Suprapubic skin (tissue), 4 donors: Measurements from ENCODE around the gene TBC1D5. TPM values are rescaled to one million over a fixed set of nuclear protein-coding genes. Genes with fewer than 3 reads are reported as not detected.
A peak's percentile ranks its signal among the peaks of the same experiment; 100 is the strongest.

Experiments
- DNase-seq, 2 donors: peaks; one replicate each; pipeline ENCODE4 v3.0.0-alpha.2; 2019; ENCODE audit warnings: low spot score in 2 of 2
- H3K27ac ChIP-seq: fragments of 200-600 bp; sonication (generic); one replicate; pipeline ENCODE4 v1.5.1; 2019
- H3K27me3 ChIP-seq: fragments of 200-600 bp; sonication (generic); one replicate; pipeline ENCODE4 v1.5.1; 2019
- H3K36me3 ChIP-seq: fragments of 200-600 bp; sonication (generic); one replicate; pipeline ENCODE4 v1.5.1; 2019
- H3K4me1 ChIP-seq: fragments of 200-600 bp; sonication (generic); one replicate; pipeline ENCODE4 v1.5.1; 2019
- H3K4me3 ChIP-seq: fragments of 200-600 bp; sonication (generic); one replicate; pipeline ENCODE4 v1.5.1; 2019; ENCODE audit warnings: mild to moderate bottlenecking
- H3K9me3 ChIP-seq: fragments of 200-600 bp; sonication (generic); one replicate; pipeline ENCODE4 v1.5.1; 2019
- CTCF ChIP-seq, 2 donors: fragments of 200-600 bp in 1 of 2; fragments of 450-650 bp in 1 of 2; sonication (generic) in 1 of 2; IDR thresholded peaks; one replicate each; pipeline ENCODE4 v1.5.1; 2016 to 2019; ENCODE audit warnings: antibody characterized with exemption in 2 of 2, mild to moderate bottlenecking in 1 of 2, moderate library complexity in 1 of 2
- EP300 ChIP-seq: sonication (generic); formaldehyde crosslinking; IDR thresholded peaks from one replicate; pipeline ENCODE4 v1.6.1; 2017; ENCODE audit warnings: antibody characterized with exemption
- POLR2A ChIP-seq, 2 donors: fragments of 450-650 bp; IDR thresholded peaks; one replicate each; pipeline ENCODE4 v1.6.1; 2017; ENCODE audit warnings: antibody characterized with exemption in 2 of 2, mild to moderate bottlenecking in 2 of 2, moderate library complexity in 2 of 2
- POLR2AphosphoS5 ChIP-seq, 3 donors: sonication (generic); formaldehyde crosslinking; IDR thresholded peaks; one replicate each; pipeline ENCODE4 v1.6.1; 2017; ENCODE audit warnings: antibody characterized with exemption in 3 of 3
- WGBS: methylation state at CpG from one replicate; pipeline ENCODE4 v1.1.5; 2018; 5-methylcytosine and 5-hydroxymethylcytosine counted together
- total RNA-seq, 4 donors: library from RNA; depleted of rRNA; stranded (reverse); fragments of >200 nt; gene quantifications; one replicate each; pipeline ENCODE4 v1.1.0, GENCODE V29; 2016

TBC1D5 gene
- total RNA-seq, 4 donors from 2014 or later = 66.4 to 98.5 (median 79.9) TPM

- Histone ChIP-seq H3K36me3 (no peaks in the 10 kb centered on the region), H3K27me3 (no peaks in the 10 kb centered on the region), H3K4me3 (no peak overlapping the region), H3K4me1 (peaks cover 6% of the 10 kb centered on the region), H3K27ac (no peak overlapping the region), H3K9me3 (no peaks in the 10 kb centered on the region)
- no peak for TF ChIP-seq EP300
- TF ChIP-seq POLR2A (IDR thresholded peaks at IDR 0.05) = no peak
- no peak for TF ChIP-seq POLR2AphosphoS5 (IDR thresholded peaks at IDR 0.05)
- no peak for TF ChIP-seq CTCF (IDR thresholded peaks at IDR 0.05)
- DNase-seq = no peak
These were observed 310.2 kb downstream of the TBC1D5 start for GRCh38 chr3:17432236-17432635.

DNA sequence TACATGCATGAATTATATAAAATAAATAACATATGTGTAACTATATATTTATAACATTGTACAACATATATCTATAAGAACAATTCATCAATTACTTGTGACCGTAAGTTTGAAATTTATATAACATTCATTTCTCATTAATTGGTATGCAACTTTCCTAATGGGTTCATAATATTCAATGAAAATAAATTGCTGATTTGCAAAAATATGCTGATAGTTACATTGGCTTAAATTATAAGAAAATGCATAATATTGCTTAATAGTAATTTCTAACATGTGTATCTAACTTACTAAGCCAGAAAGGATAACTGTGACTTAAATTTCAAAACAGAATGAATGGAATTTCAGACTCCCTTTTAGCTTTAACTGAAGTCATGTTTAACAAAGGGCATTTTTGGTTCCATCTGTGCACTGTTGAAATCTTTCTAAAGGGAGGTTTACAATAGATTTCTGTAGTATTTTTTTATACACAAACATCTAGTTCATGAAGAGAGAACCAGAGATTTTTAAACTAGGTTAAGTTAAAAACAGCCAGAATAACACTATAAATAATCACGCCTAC is 310.9 kb downstream of the TBC1D5 start:
- DNase-seq = no peak
- no peaks in the 10 kb centered on the region for H3K9me3 ChIP-seq
- WGBS = 92% methylated on average over 2 of the region's 2 CpGs

GRCh38 chr3:17431004-17431403 is 311.4 kb downstream of the TBC1D5 start:
- Histone ChIP-seq H3K9me3 (no peaks in the 10 kb centered on the region), H3K27ac (no peak overlapping the region), H3K4me3 (no peak overlapping the region), H3K27me3 (no peaks in the 10 kb centered on the region), H3K36me3 (no peaks in the 10 kb centered on the region), H3K4me1 (peaks cover 6% of the 10 kb centered on the region)
- TF ChIP-seq CTCF (IDR thresholded peaks at IDR 0.05) (peak in 1 of 2 donors; percentile 25), POLR2AphosphoS5 (IDR thresholded peaks at IDR 0.05) (no peak), POLR2A (IDR thresholded peaks at IDR 0.05) (no peak), EP300 (no peak)
- WGBS = 17% methylated on average over 2 of the region's 2 CpGs
- no peak for DNase-seq

More for the DNA sequence above, 310.9 kb downstream of the TBC1D5 start:
- no peak overlapping the region for H3K27ac ChIP-seq
- no peak overlapping the region for H3K4me3 ChIP-seq
- H3K4me1 ChIP-seq = peaks cover 6% of the 10 kb centered on the region
- no peaks in the 10 kb centered on the region for H3K27me3 ChIP-seq
- TF ChIP-seq POLR2A (IDR thresholded peaks at IDR 0.05) (no peak), EP300 (no peak), POLR2AphosphoS5 (IDR thresholded peaks at IDR 0.05) (no peak), CTCF (IDR thresholded peaks at IDR 0.05) (no peak)
- H3K36me3 ChIP-seq = no peaks in the 10 kb centered on the region

DNA sequence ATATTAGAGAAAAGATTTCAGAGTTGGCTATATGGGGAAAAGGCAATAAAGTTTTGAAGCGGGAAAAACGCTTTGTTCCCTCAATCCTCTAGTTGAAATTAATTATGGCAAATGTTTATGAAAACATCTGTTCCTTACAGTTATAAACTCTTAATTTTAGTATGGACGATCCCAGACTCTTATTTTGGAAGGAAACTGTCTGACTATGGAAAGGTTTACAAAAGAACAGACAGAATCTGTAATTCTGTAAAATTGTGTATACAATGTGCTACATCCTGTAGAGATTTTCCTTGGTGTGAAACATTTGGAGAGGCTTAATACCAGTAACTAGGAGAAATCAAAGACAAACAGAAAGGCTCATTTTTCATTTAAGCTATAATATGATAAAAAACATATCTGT is 311.8 kb downstream of the TBC1D5 start:
- TF ChIP-seq EP300 (no peak), POLR2AphosphoS5 (IDR thresholded peaks at IDR 0.05) (no peak), CTCF (IDR thresholded peaks at IDR 0.05) (no peak), POLR2A (IDR thresholded peaks at IDR 0.05) (no peak)
- 84% methylated on average over 3 of the region's 3 CpGs for WGBS
- H3K4me1 ChIP-seq = peaks cover 6% of the 10 kb centered on the region
- no peaks in the 10 kb centered on the region for H3K27me3 ChIP-seq
- no peak overlapping the region for H3K27ac ChIP-seq
- no peak for DNase-seq
- H3K9me3 ChIP-seq = no peaks in the 10 kb centered on the region
- H3K36me3 ChIP-seq = no peaks in the 10 kb centered on the region
- no peak overlapping the region for H3K4me3 ChIP-seq

DNA sequence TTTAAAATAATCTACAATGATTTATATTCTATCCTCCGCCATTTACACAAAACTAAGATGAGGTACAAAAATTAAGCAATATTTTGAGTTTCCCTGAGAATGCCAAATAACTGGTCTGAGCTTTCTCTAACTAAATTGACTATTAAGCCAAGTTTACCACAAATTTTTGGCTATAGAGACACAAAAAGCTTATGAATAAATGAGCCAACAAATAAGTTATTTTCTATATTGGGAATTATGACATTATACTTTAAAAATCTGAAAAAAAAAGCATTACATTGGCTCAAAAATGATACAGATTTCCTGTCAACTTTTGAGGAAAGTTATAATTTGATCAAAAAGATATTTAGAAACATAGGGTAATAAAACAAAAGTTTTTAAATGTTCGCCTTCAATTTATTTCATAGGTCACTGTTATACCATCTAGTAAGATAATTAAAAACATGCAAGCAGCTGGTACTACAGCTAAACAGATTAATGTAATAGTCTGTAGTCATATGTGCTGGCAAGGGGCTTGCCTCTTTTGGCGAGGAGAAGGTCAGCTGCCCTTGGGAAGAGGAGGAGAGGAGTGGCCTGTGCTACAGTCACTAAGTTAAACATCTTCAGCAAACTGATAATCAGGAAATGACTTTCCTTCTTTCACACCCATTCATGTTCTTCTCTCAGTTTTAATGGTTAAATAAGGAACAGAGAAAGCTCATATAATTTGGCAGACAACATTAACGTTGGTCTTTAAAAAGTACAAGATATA is 318.5 kb downstream of the TBC1D5 start:
- no peak for TF ChIP-seq EP300
- TF ChIP-seq POLR2A (IDR thresholded peaks at IDR 0.05) = no peak
- TF ChIP-seq CTCF (IDR thresholded peaks at IDR 0.05) = no peak
- no peak for TF ChIP-seq POLR2AphosphoS5 (IDR thresholded peaks at IDR 0.05)
- H3K27ac ChIP-seq = no peak overlapping the region
- no peaks in the 10 kb centered on the region for H3K4me1 ChIP-seq
- no peak for DNase-seq
- H3K9me3 ChIP-seq = no peaks in the 10 kb centered on the region
- no peaks in the 10 kb centered on the region for H3K27me3 ChIP-seq
- 58% methylated on average over 4 of the region's 4 CpGs for WGBS
- H3K4me3 ChIP-seq = no peak overlapping the region
- H3K36me3 ChIP-seq = no peaks in the 10 kb centered on the region
